T-helper 2 cell treated with Interferon-gamma antibody and Interleukin-4, amounts not matched to agents 5 μg/mL and 100 μg/mL, for 36 hours (primary cell): ENCODE measurements around the gene ARID1B.

Source experiments
- DNase-seq: peaks from one replicate; pipeline ENCODE4 v3.0.0; 2021; ENCODE audit warnings: low spot score
- H3K27ac Mint-ChIP-seq: one replicate; pipeline ENCODE4 v1.8.0; 2021; ENCODE audit warnings: mild to moderate bottlenecking, mixed read lengths
- H3K27me3 Mint-ChIP-seq: one replicate; pipeline ENCODE4 v1.8.0; 2021; ENCODE audit warnings: low read depth, mixed read lengths
- H3K36me3 Mint-ChIP-seq: one replicate; pipeline ENCODE4 v1.8.0; 2021; ENCODE audit warnings: low read depth, mixed read lengths
- H3K4me1 Mint-ChIP-seq: one replicate; pipeline ENCODE4 v1.8.0; 2021; ENCODE audit warnings: low read depth, mixed read lengths
- H3K4me3 Mint-ChIP-seq: one replicate; pipeline ENCODE4 v1.8.0; 2022; ENCODE audit warnings: mild to moderate bottlenecking, moderate library complexity, mixed read lengths
- H3K9me3 Mint-ChIP-seq: one replicate; pipeline ENCODE4 v1.8.0; 2021; ENCODE audit warnings: mixed read lengths

Gene ARID1B

GRCh38 chr6:156885562-156885961 is 108.4 kb downstream of the ARID1B start:
- Mint-ChIP-seq H3K27me3 (no peaks in the 10 kb centered on the region), H3K4me3 (no peak overlapping the region), H3K27ac (no peak overlapping the region), H3K36me3 (no peaks in the 10 kb centered on the region), H3K9me3 (no peaks in the 10 kb centered on the region), H3K4me1 (peaks cover 17% of the 10 kb centered on the region)
- no peak for DNase-seq

GRCh38 chr6:156886409-156886808 is 109.2 kb downstream of the ARID1B start:
- H3K36me3 Mint-ChIP-seq = no peaks in the 10 kb centered on the region
- peak overlapping the region; percentile 8 for H3K27ac Mint-ChIP-seq
- H3K27me3 Mint-ChIP-seq = no peaks in the 10 kb centered on the region
- peaks cover 16% of the 10 kb centered on the region for H3K4me1 Mint-ChIP-seq
- no peaks in the 10 kb centered on the region for H3K9me3 Mint-ChIP-seq
- no peak overlapping the region for H3K4me3 Mint-ChIP-seq
- DNase-seq = no peak

- H3K4me1 Mint-ChIP-seq = peaks cover 11% of the 10 kb centered on the region
- no peak overlapping the region for H3K27ac Mint-ChIP-seq
- H3K9me3 Mint-ChIP-seq = no peaks in the 10 kb centered on the region
- H3K4me3 Mint-ChIP-seq = no peak overlapping the region
- no peaks in the 10 kb centered on the region for H3K27me3 Mint-ChIP-seq
- no peak for DNase-seq
- no peaks in the 10 kb centered on the region for H3K36me3 Mint-ChIP-seq
Measured at GRCh38 chr6:156887623-156888269, 110.6 kb downstream of the ARID1B start.

- no peak overlapping the region for H3K4me3 Mint-ChIP-seq
- H3K9me3 Mint-ChIP-seq = no peaks in the 10 kb centered on the region
- peaks cover 6% of the 10 kb centered on the region for H3K4me1 Mint-ChIP-seq
- no peak for DNase-seq
- H3K27ac Mint-ChIP-seq = no peak overlapping the region
- no peaks in the 10 kb centered on the region for H3K27me3 Mint-ChIP-seq
- H3K36me3 Mint-ChIP-seq = no peaks in the 10 kb centered on the region
Measured at GRCh38 chr6:156889469-156889868, 112.3 kb downstream of the ARID1B start.

GRCh38 chr6:156889986-156890385 is 112.8 kb downstream of the ARID1B start:
- H3K4me1 Mint-ChIP-seq = peaks cover 6% of the 10 kb centered on the region
- H3K27ac Mint-ChIP-seq = no peak overlapping the region
- H3K27me3 Mint-ChIP-seq = no peaks in the 10 kb centered on the region
- H3K36me3 Mint-ChIP-seq = no peaks in the 10 kb centered on the region
- H3K9me3 Mint-ChIP-seq = no peaks in the 10 kb centered on the region
- no peak overlapping the region for H3K4me3 Mint-ChIP-seq
- no peak for DNase-seq

GRCh38 chr6:156890627-156891314 is 113.6 kb downstream of the ARID1B start:
- Mint-ChIP-seq H3K4me3 (no peak overlapping the region), H3K27me3 (no peaks in the 10 kb centered on the region), H3K9me3 (no peaks in the 10 kb centered on the region), H3K4me1 (peaks cover 7% of the 10 kb centered on the region), H3K27ac (no peak overlapping the region), H3K36me3 (no peaks in the 10 kb centered on the region)
- no peak for DNase-seq

- H3K27ac Mint-ChIP-seq = no peak overlapping the region
- H3K27me3 Mint-ChIP-seq = no peaks in the 10 kb centered on the region
- H3K4me3 Mint-ChIP-seq = no peak overlapping the region
- H3K9me3 Mint-ChIP-seq = no peaks in the 10 kb centered on the region
- H3K36me3 Mint-ChIP-seq = peaks cover 1% of the 10 kb centered on the region
- no peak for DNase-seq
- H3K4me1 Mint-ChIP-seq = peaks cover 31% of the 10 kb centered on the region
Measured at GRCh38 chr6:156897907-156898531, 120.8 kb downstream of the ARID1B start.

GRCh38 chr6:156899071-156899470 is 121.9 kb downstream of the ARID1B start:
- H3K4me3 Mint-ChIP-seq = no peak overlapping the region
- DNase-seq = no peak
- no peaks in the 10 kb centered on the region for H3K27me3 Mint-ChIP-seq
- H3K4me1 Mint-ChIP-seq = peaks cover 31% of the 10 kb centered on the region
- H3K36me3 Mint-ChIP-seq = peaks cover 3% of the 10 kb centered on the region
- no peaks in the 10 kb centered on the region for H3K9me3 Mint-ChIP-seq
- no peak overlapping the region for H3K27ac Mint-ChIP-seq

- peaks cover 8% of the 10 kb centered on the region for H3K36me3 Mint-ChIP-seq
- no peaks in the 10 kb centered on the region for H3K27me3 Mint-ChIP-seq
- H3K4me3 Mint-ChIP-seq = no peak overlapping the region
- no peaks in the 10 kb centered on the region for H3K9me3 Mint-ChIP-seq
- H3K4me1 Mint-ChIP-seq = peaks cover 32% of the 10 kb centered on the region
- DNase-seq = no peak
- no peak overlapping the region for H3K27ac Mint-ChIP-seq
Measured at GRCh38 chr6:156899532-156900135, 122.5 kb downstream of the ARID1B start.

- peaks cover 30% of the 10 kb centered on the region for H3K4me1 Mint-ChIP-seq
- H3K36me3 Mint-ChIP-seq = peaks cover 8% of the 10 kb centered on the region
- no peak overlapping the region for H3K4me3 Mint-ChIP-seq
- H3K9me3 Mint-ChIP-seq = no peaks in the 10 kb centered on the region
- DNase-seq = no peak
- no peaks in the 10 kb centered on the region for H3K27me3 Mint-ChIP-seq
- H3K27ac Mint-ChIP-seq = no peak overlapping the region
Measured at GRCh38 chr6:156900292-156900691, 123.1 kb downstream of the ARID1B start.

GRCh38 chr6:156901309-156902019 is 124.3 kb downstream of the ARID1B start:
- Mint-ChIP-seq H3K36me3 (peaks cover 8% of the 10 kb centered on the region), H3K27ac (no peak overlapping the region), H3K4me1 (peaks cover 29% of the 10 kb centered on the region), H3K27me3 (no peaks in the 10 kb centered on the region), H3K4me3 (no peak overlapping the region), H3K9me3 (no peaks in the 10 kb centered on the region)
- no peak for DNase-seq

GRCh38 chr6:156902782-156903181 is 125.6 kb downstream of the ARID1B start:
- H3K9me3 Mint-ChIP-seq = no peaks in the 10 kb centered on the region
- no peak for DNase-seq
- H3K4me1 Mint-ChIP-seq = peaks cover 27% of the 10 kb centered on the region
- no peaks in the 10 kb centered on the region for H3K27me3 Mint-ChIP-seq
- H3K36me3 Mint-ChIP-seq = peaks cover 10% of the 10 kb centered on the region
- H3K27ac Mint-ChIP-seq = no peak overlapping the region
- H3K4me3 Mint-ChIP-seq = no peak overlapping the region

- no peak overlapping the region for H3K4me3 Mint-ChIP-seq
- no peaks in the 10 kb centered on the region for H3K27me3 Mint-ChIP-seq
- H3K36me3 Mint-ChIP-seq = peaks cover 10% of the 10 kb centered on the region
- peaks cover 21% of the 10 kb centered on the region for H3K4me1 Mint-ChIP-seq
- DNase-seq = no peak
- H3K9me3 Mint-ChIP-seq = no peaks in the 10 kb centered on the region
- H3K27ac Mint-ChIP-seq = no peak overlapping the region
Measured at GRCh38 chr6:156904176-156904967, 127.2 kb downstream of the ARID1B start.
